IMR-90 (cell line): ENCODE measurements around the gene KAZN.

ENCODE experiments used
- CEBPB ChIP-seq: IDR thresholded peaks from 2 replicates; pipeline ENCODE4 v1.6.1; 2012; ENCODE audit warnings: low read depth, low read length, improper control_type of control experiment
- CHD1 ChIP-seq: IDR thresholded peaks from 2 replicates; pipeline ENCODE4 v1.6.1; 2012; ENCODE audit warnings: low read depth, low read length, improper control_type of control experiment
- FOS ChIP-seq: fragments of 150-350 bp; IDR thresholded peaks from 2 replicates; pipeline ENCODE4 v1.6.1; 2016; ENCODE audit warnings: low read depth, low read length
- POLR2A ChIP-seq: IDR thresholded peaks from 2 replicates; pipeline ENCODE4 v1.6.1; 2012; ENCODE audit warnings: mild to moderate bottlenecking, low read depth, low read length
- TF ChIP-seq, protein P1 (sequence below): conservative IDR thresholded peaks from 2 replicates; pipeline ENCODE4 v1.5.1; 2012; ENCODE audit warnings: mild to moderate bottlenecking, low read depth, low read length, improper control_type of control experiment
- TF ChIP-seq, protein P2 (sequence below): fragments of 150-350 bp; IDR thresholded peaks from 2 replicates; pipeline ENCODE4 v1.6.1; 2016; ENCODE audit warnings: low read depth, mild to moderate bottlenecking, low read length, moderate library complexity, borderline replicate concordance

DNA sequence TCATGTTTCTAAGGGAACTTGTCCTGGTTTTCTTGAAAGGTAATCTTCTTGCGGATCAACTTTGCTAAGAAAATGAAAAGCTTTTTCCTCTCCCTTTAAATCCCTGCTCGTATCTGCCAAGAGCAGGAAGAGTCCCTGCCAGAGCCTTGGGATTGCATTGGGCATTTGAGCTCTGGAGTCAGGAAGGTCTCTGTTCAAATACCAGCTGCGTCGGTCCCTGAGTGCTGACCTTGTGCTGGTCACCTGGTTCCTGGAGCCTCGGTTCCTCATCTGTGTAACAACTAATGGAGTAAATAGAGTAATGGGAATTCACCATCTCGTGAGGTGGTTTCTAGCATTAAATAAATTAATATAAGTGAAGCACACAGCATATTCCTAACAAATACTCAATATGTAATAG lies 280.5 kb downstream of the KAZN start:
- TF ChIP-seq, protein P1, sequence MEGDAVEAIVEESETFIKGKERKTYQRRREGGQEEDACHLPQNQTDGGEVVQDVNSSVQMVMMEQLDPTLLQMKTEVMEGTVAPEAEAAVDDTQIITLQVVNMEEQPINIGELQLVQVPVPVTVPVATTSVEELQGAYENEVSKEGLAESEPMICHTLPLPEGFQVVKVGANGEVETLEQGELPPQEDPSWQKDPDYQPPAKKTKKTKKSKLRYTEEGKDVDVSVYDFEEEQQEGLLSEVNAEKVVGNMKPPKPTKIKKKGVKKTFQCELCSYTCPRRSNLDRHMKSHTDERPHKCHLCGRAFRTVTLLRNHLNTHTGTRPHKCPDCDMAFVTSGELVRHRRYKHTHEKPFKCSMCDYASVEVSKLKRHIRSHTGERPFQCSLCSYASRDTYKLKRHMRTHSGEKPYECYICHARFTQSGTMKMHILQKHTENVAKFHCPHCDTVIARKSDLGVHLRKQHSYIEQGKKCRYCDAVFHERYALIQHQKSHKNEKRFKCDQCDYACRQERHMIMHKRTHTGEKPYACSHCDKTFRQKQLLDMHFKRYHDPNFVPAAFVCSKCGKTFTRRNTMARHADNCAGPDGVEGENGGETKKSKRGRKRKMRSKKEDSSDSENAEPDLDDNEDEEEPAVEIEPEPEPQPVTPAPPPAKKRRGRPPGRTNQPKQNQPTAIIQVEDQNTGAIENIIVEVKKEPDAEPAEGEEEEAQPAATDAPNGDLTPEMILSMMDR, result no peak
- TF ChIP-seq POLR2A, result no peak
- TF ChIP-seq CEBPB, result no peak
- TF ChIP-seq CHD1, result no peak
- TF ChIP-seq, protein P2, sequence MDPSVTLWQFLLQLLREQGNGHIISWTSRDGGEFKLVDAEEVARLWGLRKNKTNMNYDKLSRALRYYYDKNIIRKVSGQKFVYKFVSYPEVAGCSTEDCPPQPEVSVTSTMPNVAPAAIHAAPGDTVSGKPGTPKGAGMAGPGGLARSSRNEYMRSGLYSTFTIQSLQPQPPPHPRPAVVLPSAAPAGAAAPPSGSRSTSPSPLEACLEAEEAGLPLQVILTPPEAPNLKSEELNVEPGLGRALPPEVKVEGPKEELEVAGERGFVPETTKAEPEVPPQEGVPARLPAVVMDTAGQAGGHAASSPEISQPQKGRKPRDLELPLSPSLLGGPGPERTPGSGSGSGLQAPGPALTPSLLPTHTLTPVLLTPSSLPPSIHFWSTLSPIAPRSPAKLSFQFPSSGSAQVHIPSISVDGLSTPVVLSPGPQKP, result no peak
- no peak for TF ChIP-seq FOS
